Measurements from ENCODE around the gene KCNE3.

KCNE3 gene

GRCh38 chr11:74476536-74476935 is 9.2 kb upstream of the KCNE3 start:
- Histone ChIP-seq H3K9ac (ENCODE audit: low read depth, low read length, poor library complexity, severe bottlenecking) (no peak overlapping the region), H3K79me2 (ENCODE audit: insufficient read depth, low read length) (no peaks in the 10 kb centered on the region)
- no peak for TF ChIP-seq CTCF (conservative IDR thresholded peaks at IDR 0.05; ENCODE audit: low read length)
- TF ChIP-seq EZH2phosphoT487 (IDR thresholded peaks at IDR 0.05; ENCODE audit: borderline replicate concordance): no peak

GRCh38 chr11:74474316-74474715 is 7.0 kb upstream of the KCNE3 start:
- H3K9me3 ChIP-seq (ENCODE audit: insufficient read depth, low read depth, low read length): no peaks in the 10 kb centered on the region
- H2AFZ ChIP-seq (ENCODE audit: low read length): no peak overlapping the region
- no peaks in the 10 kb centered on the region for H3K79me2 ChIP-seq (ENCODE audit: insufficient read depth, low read length)
- no peaks in the 10 kb centered on the region for H3K4me1 ChIP-seq (ENCODE audit: insufficient read depth, low read length, poor library complexity, severe bottlenecking)
- H4K20me1 ChIP-seq (ENCODE audit: insufficient read depth, low read length, poor library complexity, severe bottlenecking): no peaks in the 10 kb centered on the region
- no peak overlapping the region for H3K9ac ChIP-seq (ENCODE audit: low read depth, low read length, poor library complexity, severe bottlenecking)
- no peaks in the 10 kb centered on the region for H3K27me3 ChIP-seq (ENCODE audit: insufficient read depth, low read length, poor library complexity, severe bottlenecking)
- no peaks in the 10 kb centered on the region for H3F3A ChIP-seq (ENCODE audit: low read depth)
- H3K9me2 ChIP-seq (replicated peaks; ENCODE audit: low read depth, low read length): no peaks in the 10 kb centered on the region
- no peaks in the 10 kb centered on the region for H3K36me3 ChIP-seq (ENCODE audit: insufficient read depth, low read length)
- H3K4me2 ChIP-seq (ENCODE audit: low read depth, low read length, poor library complexity, severe bottlenecking): no peak overlapping the region
- H3K4me3 ChIP-seq (ENCODE audit: low read length, poor library complexity, severe bottlenecking): no peak overlapping the region
- no peak for TF ChIP-seq CTCF (conservative IDR thresholded peaks at IDR 0.05; ENCODE audit: low read length)
- TF ChIP-seq EZH2phosphoT487 (IDR thresholded peaks at IDR 0.05; ENCODE audit: borderline replicate concordance): no peak

More at GRCh38 chr11:74476536-74476935, 9.2 kb upstream of the KCNE3 start:
- Histone ChIP-seq H3K9me3 (ENCODE audit: insufficient read depth, low read depth, low read length) (no peaks in the 10 kb centered on the region), H3K4me3 (ENCODE audit: low read length, poor library complexity, severe bottlenecking) (no peak overlapping the region), H4K20me1 (ENCODE audit: insufficient read depth, low read length, poor library complexity, severe bottlenecking) (no peaks in the 10 kb centered on the region), H3K4me1 (ENCODE audit: insufficient read depth, low read length, poor library complexity, severe bottlenecking) (no peaks in the 10 kb centered on the region), H3K4me2 (ENCODE audit: low read depth, low read length, poor library complexity, severe bottlenecking) (no peak overlapping the region), H2AFZ (ENCODE audit: low read length) (no peak overlapping the region), H3K36me3 (ENCODE audit: insufficient read depth, low read length) (no peaks in the 10 kb centered on the region), H3K27me3 (ENCODE audit: insufficient read depth, low read length, poor library complexity, severe bottlenecking) (no peaks in the 10 kb centered on the region), H3K9me2 (replicated peaks; ENCODE audit: low read depth, low read length) (no peaks in the 10 kb centered on the region), H3F3A (ENCODE audit: low read depth) (no peaks in the 10 kb centered on the region)

- H3K36me3 ChIP-seq (ENCODE audit: insufficient read depth, low read length): no peaks in the 10 kb centered on the region
- H3K4me3 ChIP-seq (ENCODE audit: low read length, poor library complexity, severe bottlenecking): no peak overlapping the region
- no peaks in the 10 kb centered on the region for H3K4me1 ChIP-seq (ENCODE audit: insufficient read depth, low read length, poor library complexity, severe bottlenecking)
- no peak overlapping the region for H3K4me2 ChIP-seq (ENCODE audit: low read depth, low read length, poor library complexity, severe bottlenecking)
- H3K27me3 ChIP-seq (ENCODE audit: insufficient read depth, low read length, poor library complexity, severe bottlenecking): no peaks in the 10 kb centered on the region
- TF ChIP-seq EZH2phosphoT487 (IDR thresholded peaks at IDR 0.05; ENCODE audit: borderline replicate concordance) (no peak), CTCF (conservative IDR thresholded peaks at IDR 0.05; ENCODE audit: low read length) (no peak)
- H3K9me3 ChIP-seq (ENCODE audit: insufficient read depth, low read depth, low read length): no peaks in the 10 kb centered on the region
- H3K79me2 ChIP-seq (ENCODE audit: insufficient read depth, low read length): no peaks in the 10 kb centered on the region
- H3K9me2 ChIP-seq (replicated peaks; ENCODE audit: low read depth, low read length): no peaks in the 10 kb centered on the region
- no peak overlapping the region for H2AFZ ChIP-seq (ENCODE audit: low read length)
- no peak overlapping the region for H3K9ac ChIP-seq (ENCODE audit: low read depth, low read length, poor library complexity, severe bottlenecking)
- H4K20me1 ChIP-seq (ENCODE audit: insufficient read depth, low read length, poor library complexity, severe bottlenecking): no peaks in the 10 kb centered on the region
- no peaks in the 10 kb centered on the region for H3F3A ChIP-seq (ENCODE audit: low read depth)
Measured at GRCh38 chr11:74473382-74474173, 6.2 kb upstream of the KCNE3 start.
